HG02970 (cell line): Measurements from ENCODE around the gene TEDC1.
A peak's percentile ranks its signal among the peaks of the same experiment; 100 is the strongest.

ENCODE experiments used
- ATAC-seq: cut with Tn5 transposase; IDR thresholded peaks from one replicate; pipeline ENCODE4 v1.9.1; 2021; ENCODE audit warnings: mild to moderate bottlenecking, moderate library complexity, moderate number of reproducible peaks; ENCODE audit not compliant: unreplicated experiment, low FRiP score

TEDC1 gene

GRCh38 chr14:105484069-105484996 lies 6.7 kb upstream of the TEDC1 start:
- no peak for ATAC-seq

DNA sequence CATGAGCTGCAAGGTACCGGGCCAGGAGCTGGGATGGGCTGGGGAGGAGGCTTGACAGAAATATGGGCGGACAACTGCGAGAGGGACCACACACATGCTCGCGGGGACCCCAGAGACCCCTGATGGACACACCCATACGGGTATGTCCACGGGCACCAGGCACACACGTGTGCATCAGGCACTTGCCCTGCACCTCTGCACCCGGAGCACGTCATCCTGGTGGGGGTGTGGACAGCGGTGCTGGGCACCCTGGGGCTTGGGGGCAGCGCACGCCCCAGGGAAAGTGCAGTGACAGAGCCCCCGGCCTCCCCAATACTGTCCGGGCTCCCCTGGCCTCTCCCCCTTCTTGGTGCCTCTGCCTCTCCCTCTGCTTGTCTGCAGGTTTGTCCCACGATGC lies 6.1 kb upstream of the TEDC1 start:
- no peak for ATAC-seq

DNA sequence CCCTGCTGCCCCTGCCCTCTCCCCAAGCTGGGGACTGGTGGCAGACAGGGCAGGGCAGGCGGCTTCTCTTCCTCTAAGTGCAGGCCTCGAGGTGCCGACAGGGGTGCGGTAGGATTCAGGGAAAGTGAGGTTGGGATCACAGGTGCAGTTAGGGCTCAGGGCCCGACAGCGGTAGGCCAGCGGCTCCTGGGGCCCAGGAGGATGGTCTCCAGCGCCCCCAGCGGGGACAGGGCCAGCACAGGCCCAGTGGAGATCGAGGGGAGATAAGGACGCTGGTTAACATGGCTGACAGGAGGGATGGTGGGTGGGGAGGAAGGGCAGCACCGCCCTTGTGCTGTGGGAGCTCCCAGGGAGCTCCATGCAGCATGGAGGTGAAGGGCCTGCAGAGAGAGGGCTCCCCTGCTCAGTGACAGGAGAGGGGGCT lies 5.3 kb upstream of the TEDC1 start:
- no peak for ATAC-seq

DNA sequence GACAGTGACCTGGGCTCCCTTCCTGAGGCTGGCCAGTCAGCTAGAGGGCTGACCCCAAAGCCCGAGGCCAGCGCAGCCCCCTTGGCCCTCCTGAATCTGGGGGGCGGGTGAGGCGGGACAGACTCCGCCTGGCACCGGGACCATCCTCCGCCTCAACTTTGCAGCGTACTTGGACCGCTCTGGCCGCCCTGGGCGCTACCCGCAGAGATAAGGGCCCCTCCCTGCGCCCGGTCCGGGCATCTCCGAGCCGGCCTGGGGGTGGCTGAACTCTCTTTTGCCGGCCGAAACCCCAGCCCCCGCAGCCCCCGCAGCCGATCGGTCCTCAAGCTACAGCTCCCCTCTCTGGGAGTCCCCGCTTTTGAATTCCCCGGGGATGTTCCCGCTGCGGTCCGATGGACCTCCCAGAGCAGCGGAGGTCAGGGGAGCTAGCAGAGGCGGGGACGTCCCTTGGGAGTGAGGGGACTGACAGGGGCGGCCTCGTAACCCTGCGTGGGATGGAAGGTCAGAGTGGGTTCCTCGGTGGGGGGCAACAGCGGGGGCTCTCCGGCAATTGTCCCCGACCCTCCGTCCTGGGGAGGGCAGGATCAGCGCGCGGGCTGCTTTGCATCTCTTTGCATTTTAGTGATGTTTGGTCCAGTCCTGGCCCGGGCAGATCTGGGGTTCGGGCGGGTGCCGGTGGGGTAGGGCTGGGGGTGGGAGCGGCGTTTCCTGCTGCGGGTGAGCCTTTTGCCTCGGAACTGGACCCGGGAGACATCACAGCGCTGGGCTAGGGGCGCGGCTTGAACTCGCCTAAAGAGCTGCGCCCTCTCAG lies 4.7 kb upstream of the TEDC1 start, which contains the start of gene CRIP1:
Gene CRIP1 (plus strand): TSS at position 724 of the 811 bp plus-strand sequence. CDS start 374 bp downstream, outside the sequence.
- no peak for ATAC-seq

DNA sequence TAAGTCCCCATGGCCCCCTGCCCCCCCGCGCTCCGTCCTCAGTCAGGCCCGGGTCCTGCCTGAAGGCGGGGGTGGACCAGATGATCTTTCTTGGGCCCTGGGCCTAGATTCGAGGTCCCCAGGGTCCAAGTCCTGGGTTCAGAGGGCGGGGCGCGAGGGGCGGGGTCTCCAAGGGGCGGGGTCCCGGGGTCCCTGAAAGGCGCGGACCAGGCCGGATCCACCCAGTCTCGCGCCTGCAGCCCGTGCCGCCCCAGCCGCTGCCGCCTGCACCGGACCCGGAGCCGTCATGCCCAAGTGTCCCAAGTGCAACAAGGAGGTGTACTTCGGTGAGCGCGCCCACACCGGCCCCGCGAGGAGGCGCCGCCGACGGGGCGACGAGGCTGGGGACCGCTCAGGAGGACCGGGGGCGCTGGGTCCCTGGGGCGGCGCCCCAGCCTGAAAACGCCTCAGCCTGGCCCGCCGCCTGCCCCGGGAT lies 4.0 kb upstream of the TEDC1 start:
- no peak for ATAC-seq

DNA sequence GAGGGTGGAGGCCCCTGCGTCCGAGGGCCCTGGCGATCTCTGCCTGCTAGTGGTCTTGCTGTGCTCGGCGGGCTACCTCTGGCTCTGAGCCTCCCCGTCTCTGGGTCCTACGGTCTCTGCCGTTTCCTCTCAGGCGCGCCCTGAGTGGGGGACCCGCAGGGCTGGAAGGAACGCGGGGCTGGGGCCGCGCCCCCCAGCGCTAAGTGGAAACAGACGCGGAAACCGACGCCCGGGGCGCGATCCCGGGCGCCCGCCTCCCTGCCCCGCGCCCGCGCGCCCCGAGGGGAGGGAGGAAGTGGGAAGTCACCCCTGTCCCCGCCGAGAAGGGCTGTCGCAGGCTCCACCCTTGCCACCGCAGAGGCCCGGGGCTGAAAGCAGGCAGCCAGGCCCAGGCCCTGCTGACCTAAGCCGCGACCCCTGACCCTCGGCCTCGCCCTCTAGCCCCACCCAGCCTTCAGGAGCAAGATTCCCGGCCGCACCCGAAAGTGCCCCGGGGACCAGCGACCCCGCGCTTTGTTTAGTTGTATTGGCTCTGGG lies 3.5 kb upstream of the TEDC1 start:
- no peak for ATAC-seq

- ATAC-seq = no peak
Observed at GRCh38 chr14:105487986-105488777, 2.9 kb upstream of the TEDC1 start.

- no peak for ATAC-seq
Observed at GRCh38 chr14:105488781-105489541, 2.1 kb upstream of the TEDC1 start.

- no peak for ATAC-seq
Observed at GRCh38 chr14:105489542-105490266, 1.3 kb upstream of the TEDC1 start.

- peak; percentile 2 for ATAC-seq
Observed at GRCh38 chr14:105490267-105490571, 827 bp upstream of the TEDC1 start.

- no peak for ATAC-seq
Observed at GRCh38 chr14:105491366-105491973, 424 bp downstream of the TEDC1 start.

DNA sequence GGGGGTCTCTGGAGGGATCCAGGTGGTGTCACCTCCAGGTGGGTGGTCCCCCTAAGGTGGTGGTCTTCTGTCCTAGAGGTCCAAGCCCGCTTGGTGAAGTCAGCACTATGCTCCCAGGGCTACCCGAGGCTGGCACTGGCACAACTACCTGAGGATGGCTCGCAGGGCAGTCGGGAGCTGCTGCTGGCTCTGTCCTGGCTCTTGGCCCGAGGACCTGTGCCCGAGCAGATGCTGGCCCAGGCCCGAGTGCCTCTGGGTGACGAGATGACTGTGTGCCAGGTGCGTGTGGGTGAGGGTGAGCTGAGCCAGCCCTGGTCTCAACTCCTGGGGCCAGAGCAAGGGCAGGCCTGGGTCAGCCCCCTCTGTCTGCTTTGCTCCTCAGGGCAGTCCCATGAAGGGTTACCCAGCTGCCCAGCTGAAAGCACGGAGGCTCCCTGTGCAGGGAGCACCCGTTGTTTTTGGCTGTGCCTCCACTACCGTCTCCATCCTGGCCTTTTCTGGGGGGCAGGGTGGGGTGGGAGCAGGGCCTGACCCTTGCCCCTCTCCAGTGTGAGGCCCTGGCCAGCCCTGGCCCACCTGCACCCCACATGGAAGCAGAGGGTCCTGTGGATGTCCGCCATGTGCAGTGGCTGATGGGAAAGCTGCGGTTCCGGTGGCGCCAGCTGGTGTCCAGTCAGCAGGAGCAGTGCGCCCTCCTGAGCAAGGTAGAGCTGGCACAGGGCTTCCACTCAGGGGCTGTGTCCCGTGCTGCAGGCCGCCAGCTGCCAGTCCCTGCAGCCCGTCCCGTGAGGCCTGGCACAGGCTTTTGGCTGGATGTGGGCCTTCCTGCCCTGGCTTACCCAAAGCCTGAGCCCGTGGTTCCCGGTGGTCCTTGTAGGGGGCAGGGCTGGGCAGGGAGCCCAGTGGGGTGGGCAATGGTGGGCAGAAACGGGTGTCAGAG lies 1.3 kb downstream of the TEDC1 start:
- ATAC-seq = no peak

DNA sequence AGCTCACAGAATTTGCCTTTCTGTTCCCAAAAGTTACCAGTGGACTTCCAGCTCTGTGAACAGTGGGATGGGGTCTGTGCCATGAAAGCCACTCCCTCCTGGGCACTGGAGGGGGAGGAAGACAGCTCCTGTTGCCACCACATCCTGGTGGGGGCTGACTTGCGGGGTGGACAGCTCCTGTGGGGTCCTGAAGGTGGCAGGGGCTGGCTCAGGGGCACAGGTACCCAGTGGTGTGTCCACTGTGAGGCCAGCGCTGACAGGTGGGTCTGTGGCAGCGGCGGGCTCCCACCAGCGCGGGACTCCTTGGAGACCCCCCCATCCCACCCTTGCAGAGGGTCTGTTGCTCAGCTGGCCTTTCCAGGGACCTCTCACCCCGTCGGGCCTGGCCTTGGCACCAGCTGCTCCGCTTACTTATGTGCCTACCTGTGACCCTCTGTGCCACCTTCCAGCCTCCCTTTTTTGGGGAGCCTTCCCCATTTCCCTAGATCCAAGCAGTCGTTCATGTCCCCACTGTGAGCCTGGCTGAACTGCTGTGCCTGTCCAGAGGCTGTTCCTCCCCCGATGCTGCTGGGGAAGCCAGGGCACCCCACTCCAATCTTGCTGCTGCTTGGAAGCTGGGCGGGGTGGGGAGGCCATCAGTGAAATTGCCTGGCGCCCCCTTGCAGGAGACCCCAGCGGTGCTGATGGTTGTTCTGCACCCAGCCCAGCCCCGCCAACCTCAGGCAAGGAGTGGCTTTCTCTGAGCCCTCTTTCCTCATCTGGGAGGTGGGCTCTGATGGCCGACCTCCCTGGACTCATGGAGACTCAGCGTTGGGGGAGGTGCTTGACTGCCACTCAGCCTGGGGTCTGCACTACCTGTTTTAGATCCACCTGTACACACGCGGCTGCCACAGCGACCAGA lies 2.2 kb downstream of the TEDC1 start:
- no peak for ATAC-seq

GRCh38 chr14:105493921-105494605 lies 3.0 kb downstream of the TEDC1 start:
- ATAC-seq = no peak

DNA sequence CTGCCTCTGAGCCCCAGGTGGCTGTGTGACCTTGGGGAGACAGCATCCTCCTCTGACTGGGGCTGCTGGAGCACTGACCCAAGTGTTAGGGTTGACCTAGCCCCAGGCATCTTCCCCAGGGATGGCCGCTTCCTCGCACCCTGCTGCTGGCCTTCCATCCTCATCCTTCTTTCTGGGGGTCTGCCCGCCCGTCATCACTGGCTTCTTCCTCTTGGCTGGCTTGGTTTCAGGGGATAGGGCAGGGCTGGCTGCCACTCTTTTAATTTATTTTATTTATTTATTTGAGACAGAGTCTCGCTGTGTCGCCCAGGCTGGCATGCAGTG lies 3.5 kb downstream of the TEDC1 start:
- no peak for ATAC-seq
